ENCODE data around the gene CEP83. TPM values are rescaled to one million over a fixed set of nuclear protein-coding genes. Genes with fewer than 3 reads are reported as not detected.
A peak's percentile ranks its signal among the peaks of the same experiment; 100 is the strongest.

CEP83 gene
- total RNA-seq, 6 donors from 2014 or later = 9.7 to 40.9 (median 16.2) TPM

GRCh38 chr12:94340573-94340972, 119.1 kb downstream of the CEP83 start:
- WGBS, 2 donors = 98 to 99% methylated on average over 6 of the region's 6 CpGs
- H3K27ac ChIP-seq = no peak overlapping the region
- ATAC-seq (ENCODE audit: low FRiP score in 2 of 2) = no peak
- H3K9me3 ChIP-seq = no peaks in the 10 kb centered on the region
- peaks cover 0 to 6% (median 0%) of the 10 kb centered on the region in 4 donors for H3K4me1 ChIP-seq
- H3K4me3 ChIP-seq = no peak overlapping the region
- TF ChIP-seq POLR2A (IDR thresholded peaks at IDR 0.05) (no peak), POLR2AphosphoS5 (IDR thresholded peaks at IDR 0.05) (no peak), CTCF (IDR thresholded peaks at IDR 0.05) (no peak), EP300 (IDR thresholded peaks at IDR 0.05) (no peak)
- no peaks in the 10 kb centered on the region for H3K27me3 ChIP-seq
- peak in 1 of 2 donors; percentile 3 for DNase-seq
- H3K36me3 ChIP-seq = no peaks in the 10 kb centered on the region

- DNase-seq (no peak), ATAC-seq (ENCODE audit: low FRiP score in 2 of 2) (no peak)
- Histone ChIP-seq H3K27ac (no peak overlapping the region), H3K36me3 (no peaks in the 10 kb centered on the region), H3K27me3 (no peaks in the 10 kb centered on the region), H3K4me3 (no peak overlapping the region), H3K9me3 (no peaks in the 10 kb centered on the region), H3K4me1 (peaks cover 0 to 6% (median 0%) of the 10 kb centered on the region in 4 donors)
- WGBS, 2 donors = 93 to 97% methylated on average over 4 of the region's 4 CpGs
- TF ChIP-seq POLR2AphosphoS5 (IDR thresholded peaks at IDR 0.05) = no peak
- no peak for TF ChIP-seq CTCF (IDR thresholded peaks at IDR 0.05)
- no peak for TF ChIP-seq EP300 (IDR thresholded peaks at IDR 0.05)
- TF ChIP-seq POLR2A (IDR thresholded peaks at IDR 0.05) = no peak
These were observed 121.5 kb downstream of the CEP83 start for GRCh38 chr12:94338006-94338794.

DNA sequence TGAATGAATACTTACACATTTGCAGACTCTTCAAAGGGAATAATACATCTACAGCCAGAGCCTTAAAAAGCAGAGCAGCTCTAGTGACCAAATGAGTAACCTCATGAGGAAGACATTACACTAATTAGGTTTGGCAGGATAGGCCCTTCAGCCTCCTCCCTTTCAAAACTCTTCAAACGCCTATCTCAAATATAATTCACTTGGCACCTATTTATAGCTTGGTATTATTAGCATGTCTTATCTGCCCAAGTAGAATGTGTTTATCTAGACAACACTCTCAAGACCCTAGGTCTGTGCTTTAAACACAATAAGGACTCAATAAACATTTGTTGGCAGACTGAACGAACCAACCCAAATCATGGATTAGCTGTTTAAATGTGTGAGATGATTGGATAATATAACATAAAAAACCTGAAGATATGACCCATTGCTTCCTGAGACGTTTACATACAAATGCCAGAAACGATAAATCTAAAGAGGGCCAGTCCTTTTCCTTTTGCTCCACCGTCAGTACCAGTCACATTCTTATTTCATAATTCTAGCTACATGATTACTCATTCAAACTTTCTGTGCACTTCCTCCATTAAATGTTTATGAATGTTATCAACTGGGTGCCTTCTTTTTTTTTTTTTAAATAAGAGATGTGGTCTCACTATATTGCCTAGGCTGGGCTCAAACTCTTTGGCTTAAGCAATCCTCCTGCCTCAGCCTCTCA, 123.3 kb downstream of the CEP83 start:
- 46 to 53% methylated on average over 5 of the region's 5 CpGs for WGBS, 2 donors
- TF ChIP-seq CTCF (IDR thresholded peaks at IDR 0.05) = no peak
- TF ChIP-seq EP300 (IDR thresholded peaks at IDR 0.05) = no peak
- no peak for TF ChIP-seq POLR2A (IDR thresholded peaks at IDR 0.05)
- TF ChIP-seq POLR2AphosphoS5 (IDR thresholded peaks at IDR 0.05) = no peak
- Histone ChIP-seq H3K36me3 (no peaks in the 10 kb centered on the region), H3K4me1 (peaks cover 0 to 6% (median 0%) of the 10 kb centered on the region in 4 donors), H3K9me3 (no peaks in the 10 kb centered on the region), H3K27ac (no peak overlapping the region), H3K27me3 (no peaks in the 10 kb centered on the region), H3K4me3 (no peak overlapping the region)
- DNase-seq (no peak), ATAC-seq (ENCODE audit: low FRiP score in 2 of 2) (no peak)

- Histone ChIP-seq H3K36me3 (peaks cover 0 to 6% (median 0%) of the 10 kb centered on the region in 4 donors), H3K27me3 (no peaks in the 10 kb centered on the region), H3K9me3 (no peaks in the 10 kb centered on the region), H3K4me1 (peaks cover 0 to 6% (median 0%) of the 10 kb centered on the region in 4 donors), H3K27ac (no peak overlapping the region), H3K4me3 (no peak overlapping the region)
- WGBS, 2 donors = 88 to 94% methylated on average over 3 of the region's 3 CpGs
- TF ChIP-seq EP300 (IDR thresholded peaks at IDR 0.05) (no peak), POLR2A (IDR thresholded peaks at IDR 0.05) (no peak), CTCF (IDR thresholded peaks at IDR 0.05) (no peak), POLR2AphosphoS5 (IDR thresholded peaks at IDR 0.05) (no peak)
- no peak for ATAC-seq (ENCODE audit: low FRiP score in 2 of 2)
- DNase-seq = no peak
These were observed 126.3 kb downstream of the CEP83 start for GRCh38 chr12:94333396-94333795.
